ENCODE measurements around the gene RAB3D.

RAB3D gene

GRCh38 chr19:11375143-11375948 lies 35.9 kb upstream of the RAB3D start:
- DNase-seq (ENCODE audit: low read depth) = no peak
- TF ChIP-seq, protein P1, sequence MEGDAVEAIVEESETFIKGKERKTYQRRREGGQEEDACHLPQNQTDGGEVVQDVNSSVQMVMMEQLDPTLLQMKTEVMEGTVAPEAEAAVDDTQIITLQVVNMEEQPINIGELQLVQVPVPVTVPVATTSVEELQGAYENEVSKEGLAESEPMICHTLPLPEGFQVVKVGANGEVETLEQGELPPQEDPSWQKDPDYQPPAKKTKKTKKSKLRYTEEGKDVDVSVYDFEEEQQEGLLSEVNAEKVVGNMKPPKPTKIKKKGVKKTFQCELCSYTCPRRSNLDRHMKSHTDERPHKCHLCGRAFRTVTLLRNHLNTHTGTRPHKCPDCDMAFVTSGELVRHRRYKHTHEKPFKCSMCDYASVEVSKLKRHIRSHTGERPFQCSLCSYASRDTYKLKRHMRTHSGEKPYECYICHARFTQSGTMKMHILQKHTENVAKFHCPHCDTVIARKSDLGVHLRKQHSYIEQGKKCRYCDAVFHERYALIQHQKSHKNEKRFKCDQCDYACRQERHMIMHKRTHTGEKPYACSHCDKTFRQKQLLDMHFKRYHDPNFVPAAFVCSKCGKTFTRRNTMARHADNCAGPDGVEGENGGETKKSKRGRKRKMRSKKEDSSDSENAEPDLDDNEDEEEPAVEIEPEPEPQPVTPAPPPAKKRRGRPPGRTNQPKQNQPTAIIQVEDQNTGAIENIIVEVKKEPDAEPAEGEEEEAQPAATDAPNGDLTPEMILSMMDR (conservative IDR thresholded peaks at IDR 0.05; ENCODE audit: control insufficient read depth, insufficient read depth, low read depth, low read length) = no peak
- H3K4me3 ChIP-seq (ENCODE audit: control insufficient read depth, low read depth, low read length) = peak overlapping the region; percentile 79

GRCh38 chr19:11374433-11375142 lies 35.1 kb upstream of the RAB3D start, which contains the start of gene SWSAP1:
Gene SWSAP1 (plus strand): TSS chr19:11374666. CDS start chr19:11374681, 15 bp downstream.
- peak; percentile 99 for DNase-seq (ENCODE audit: low read depth)
- TF ChIP-seq, protein P1 (conservative IDR thresholded peaks at IDR 0.05; ENCODE audit: control insufficient read depth, insufficient read depth, low read depth, low read length) = no peak
- peak within 1 kb of the TSS; percentile 79 for H3K4me3 ChIP-seq (ENCODE audit: control insufficient read depth, low read depth, low read length)

GRCh38 chr19:11373885-11374432 lies 34.5 kb upstream of the RAB3D start:
- TF ChIP-seq, protein P1 (conservative IDR thresholded peaks at IDR 0.05; ENCODE audit: control insufficient read depth, insufficient read depth, low read depth, low read length) = no peak
- DNase-seq (ENCODE audit: low read depth) = no peak
- H3K4me3 ChIP-seq (ENCODE audit: control insufficient read depth, low read depth, low read length) = peak overlapping the region; percentile 79

DNA sequence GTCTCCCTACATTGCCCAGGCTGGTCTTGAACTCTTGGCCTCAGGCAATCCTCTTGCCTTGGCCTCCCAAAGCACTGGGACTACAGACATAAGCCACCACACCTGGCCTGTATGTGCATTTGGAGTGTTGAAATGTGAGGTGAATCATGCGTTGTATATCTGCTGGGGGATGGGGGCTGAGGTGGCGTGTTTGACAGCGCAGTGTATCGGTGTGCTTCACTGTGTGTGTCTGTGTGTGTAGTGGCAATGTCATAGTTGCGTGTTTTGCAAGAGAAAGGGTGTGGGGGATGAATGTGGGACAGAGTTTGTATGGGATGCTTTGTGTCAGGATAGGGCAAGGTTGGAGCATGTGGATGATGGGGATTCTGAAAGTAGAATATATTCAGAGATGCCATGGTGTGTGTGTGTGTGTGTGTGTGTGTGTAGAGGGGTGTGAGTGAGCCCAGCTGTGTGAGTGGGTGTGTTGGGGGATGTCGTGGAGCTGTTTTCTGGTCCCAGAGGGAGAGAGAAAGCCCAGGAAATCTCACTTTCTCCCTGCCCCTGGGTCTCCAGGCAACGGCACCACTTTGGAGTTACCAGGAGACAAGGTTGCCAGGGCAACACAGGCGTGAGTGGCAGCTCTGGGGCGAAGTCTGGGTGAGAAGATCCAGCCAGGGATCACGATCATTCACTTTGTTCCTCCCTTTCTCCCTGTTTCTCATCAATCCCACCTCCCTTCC lies 33.9 kb upstream of the RAB3D start:
- H3K4me3 ChIP-seq (ENCODE audit: control insufficient read depth, low read depth, low read length) = no peak overlapping the region
- TF ChIP-seq, protein P1 (conservative IDR thresholded peaks at IDR 0.05; ENCODE audit: control insufficient read depth, insufficient read depth, low read depth, low read length) = no peak
- no peak for DNase-seq (ENCODE audit: low read depth)

GRCh38 chr19:11370744-11371143 lies 31.3 kb upstream of the RAB3D start:
- H3K4me3 ChIP-seq (ENCODE audit: control insufficient read depth, low read depth, low read length) = no peak overlapping the region
- TF ChIP-seq, protein P1 (conservative IDR thresholded peaks at IDR 0.05; ENCODE audit: control insufficient read depth, insufficient read depth, low read depth, low read length) = no peak
- no peak for DNase-seq (ENCODE audit: low read depth)

DNA sequence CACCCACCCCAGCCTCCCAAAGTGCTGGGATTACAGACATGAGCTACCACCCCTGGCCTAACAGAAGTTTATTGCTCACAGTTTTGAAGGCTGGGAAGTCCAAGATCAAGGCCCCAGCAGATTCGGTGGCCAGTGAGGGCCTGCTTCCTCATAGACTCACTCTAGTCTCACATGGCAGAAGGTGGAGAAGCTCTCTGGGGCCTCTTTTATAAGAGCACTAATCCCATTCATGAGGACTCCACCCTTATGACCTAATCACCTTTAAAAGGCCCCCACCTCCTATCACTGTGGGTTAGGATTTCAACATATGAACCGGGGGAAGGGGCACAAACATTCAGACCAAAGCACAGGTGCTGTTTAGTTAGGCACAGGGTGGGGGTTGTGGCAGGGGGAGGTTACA lies 28.1 kb upstream of the RAB3D start:
- H3K4me3 ChIP-seq (ENCODE audit: control insufficient read depth, low read depth, low read length) = no peak overlapping the region
- DNase-seq (ENCODE audit: low read depth) = no peak
- TF ChIP-seq, protein P1 (conservative IDR thresholded peaks at IDR 0.05; ENCODE audit: control insufficient read depth, insufficient read depth, low read depth, low read length) = no peak

Measured in fibroblast of mammary gland (primary cell).